AG09319 (cell line): ENCODE results near the gene BABAM1.
"Not testable (repeated sequence)": the region's sequence is repeated elsewhere in the genome, so short reads cannot be mapped to it uniquely, and the experiment has no call there.

Experiments
- DNase-seq: peaks from one replicate; pipeline ENCODE4 v3.0.0-alpha.2; 2010; ENCODE audit warnings: low read depth; ENCODE audit errors: extremely low read depth
- CTCF ChIP-seq: IDR thresholded peaks from 2 replicates; pipeline ENCODE4 v1.5.1; 2011; ENCODE audit warnings: low read depth, mild to moderate bottlenecking, inconsistent platforms, low read length, moderate library complexity

Gene BABAM1

GRCh38 chr19:17289489-17289888 is 22.2 kb downstream of the BABAM1 start:
- peak; percentile 62 for DNase-seq
- TF ChIP-seq CTCF = no peak

- DNase-seq = peak; percentile 59
- peak; percentile 80 for TF ChIP-seq CTCF
These were observed 25.2 kb downstream of the BABAM1 start for GRCh38 chr19:17292301-17293074.

GRCh38 chr19:17293605-17294004 is 26.4 kb downstream of the BABAM1 start:
- no peak for DNase-seq
- TF ChIP-seq CTCF = no peak

GRCh38 chr19:17294051-17294891 is 27.0 kb downstream of the BABAM1 start:
- TF ChIP-seq CTCF = no peak
- no peak for DNase-seq

GRCh38 chr19:17295551-17295950 is 28.3 kb downstream of the BABAM1 start:
- DNase-seq = not testable (repeated sequence)

- no peak; the same call in 1 of the 2 replicates for TF ChIP-seq CTCF
These were observed 29.0 kb downstream of the BABAM1 start for GRCh38 chr19:17296273-17296672.

GRCh38 chr19:17296976-17297375 is 29.7 kb downstream of the BABAM1 start:
- no peak for TF ChIP-seq CTCF
- no peak for DNase-seq

More at GRCh38 chr19:17296273-17296672, 29.0 kb downstream of the BABAM1 start:
- no peak for DNase-seq
